Common myeloid progenitor, CD34-positive (primary cell): Measurements from ENCODE around the gene ITGB5.
"Not testable (repeated sequence)": the region's sequence is repeated elsewhere in the genome, so short reads cannot be mapped to it uniquely, and the experiment has no call there.

Source experiments
- CTCF ChIA-PET: fragments of 350-600 bp; sonication (Branson Sonifier 250); formaldehyde crosslinking; loops from one replicate; lab custom pipeline; 2021; ENCODE audit warnings: antibody characterized with exemption; lab: Charles Lee
- POLR2A ChIA-PET: fragments of 350-600 bp; sonication (Branson Sonifier 250); formaldehyde crosslinking; loops from one replicate; lab custom pipeline; 2021; ENCODE audit warnings: antibody characterized with exemption; lab: Charles Lee
- DNase-seq, 3 donors: peaks; one replicate each; pipeline versions ENCODE4 v3.0.0 to v3.0.0-alpha.2; 2013
- H3K27ac ChIP-seq, 2 experiments: 1 replicate in 1 of 2; 2 replicates in 1 of 2; pipeline ENCODE4 v1.7.0; 2013; ENCODE audit warnings: inconsistent platforms in 2 of 2, low read length in 2 of 2, mild to moderate bottlenecking in 2 of 2, low read depth in 1 of 2, moderate library complexity in 1 of 2; ENCODE audit not compliant: severe bottlenecking in 2 of 2, insufficient read depth in 1 of 2, poor library complexity in 1 of 2
- H3K27me3 ChIP-seq, 5 experiments: replicated peaks in 2 of 5; 1 replicate in 3 of 5; 2 replicates in 2 of 5; pipeline versions ENCODE4 v1.6.1 to v1.7.0; 2013; ENCODE audit warnings: low read length in 4 of 5, mild to moderate bottlenecking in 2 of 5, moderate library complexity in 2 of 5, inconsistent platforms in 1 of 5; ENCODE audit not compliant: insufficient read depth in 5 of 5, control insufficient read depth in 4 of 5
- H3K36me3 ChIP-seq, 4 experiments: 1 replicate in 2 of 4; 2 replicates in 2 of 4; pipeline versions ENCODE4 v1.6.1 to v1.7.0; 2013; ENCODE audit warnings: low read length in 3 of 4, control low read depth in 1 of 4, mild to moderate bottlenecking in 1 of 4; ENCODE audit not compliant: control insufficient read depth in 4 of 4, insufficient read depth in 4 of 4
- H3K4me1 ChIP-seq, 4 experiments: 1 replicate in 3 of 4; 2 replicates in 1 of 4; pipeline versions ENCODE4 v1.6.1 to v1.7.1; 2013; ENCODE audit warnings: low read length in 3 of 4, mild to moderate bottlenecking in 3 of 4, control low read depth in 1 of 4, inconsistent platforms in 1 of 4, moderate library complexity in 1 of 4; ENCODE audit not compliant: control insufficient read depth in 4 of 4, insufficient read depth in 4 of 4; ENCODE audit errors: control extremely low read depth in 1 of 4
- H3K4me3 ChIP-seq, 7 experiments: 1 replicate in 4 of 7; 2 replicates in 3 of 7; pipeline versions ENCODE4 v1.5.1 to v1.7.0; 2013; ENCODE audit warnings: mild to moderate bottlenecking in 7 of 7, low read length in 6 of 7, moderate library complexity in 6 of 7, inconsistent platforms in 2 of 7, low read depth in 2 of 7, control low read depth in 1 of 7; ENCODE audit not compliant: insufficient read depth in 4 of 7, control insufficient read depth in 1 of 7; ENCODE audit errors: extremely low read depth in 1 of 7
- H3K9me3 ChIP-seq, 5 experiments: 1 replicate in 4 of 5; 2 replicates in 1 of 5; pipeline versions ENCODE4 v1.6.1 to v1.7.1; 2013; ENCODE audit warnings: low read length in 4 of 5, mild to moderate bottlenecking in 2 of 5, inconsistent platforms in 1 of 5, low read depth in 1 of 5, moderate library complexity in 1 of 5; ENCODE audit not compliant: control insufficient read depth in 4 of 5, insufficient read depth in 2 of 5; ENCODE audit errors: control extremely low read depth in 1 of 5
- WGBS: methylation state at CpG from one replicate; pipeline ENCODE4 v1.1.5; 2013; ENCODE audit not compliant: insufficient coverage; 5-methylcytosine and 5-hydroxymethylcytosine counted together

Gene ITGB5

GRCh38 chr3:124831628-124832199, 55.5 kb downstream of the ITGB5 start:
- 91% methylated on average over 2 of the region's 4 CpGs for WGBS
- H3K4me1 ChIP-seq: peaks cover 0 to 22% (median 17%) of the 10 kb centered on the region in 4 experiments

GRCh38 chr3:124829819-124830554, 57.2 kb downstream of the ITGB5 start:
- 80% methylated on average over 5 of the region's 6 CpGs for WGBS
- Histone ChIP-seq H3K27me3 (no peaks in the 10 kb centered on the region), H3K9me3 (no peaks in the 10 kb centered on the region), H3K36me3 (no peaks in the 10 kb centered on the region), H3K27ac (no peak overlapping the region), H3K4me1 (peaks cover 0 to 8% (median 4%) of the 10 kb centered on the region in 4 experiments), H3K4me3 (no peak overlapping the region)
- ChIA-PET POLR2A (no interaction called here), CTCF (interaction anchor here (1.6 kb wide), 1 partner anchor 63 kb away, joined by 4 read pairs; no protein-coding TSS in a partner anchor)
- DNase-seq: no peak

More at GRCh38 chr3:124831628-124832199, 55.5 kb downstream of the ITGB5 start:
- no peak for DNase-seq
- ChIA-PET POLR2A (no interaction called here), CTCF (interaction anchor here (1.4 to 1.6 kb wide), 2 partner anchors 65 to 69 kb away, joined by 3 to 4 read pairs; no protein-coding TSS in a partner anchor)
- Histone ChIP-seq H3K27ac (no peak overlapping the region), H3K9me3 (no peaks in the 10 kb centered on the region), H3K4me3 (no peak overlapping the region), H3K36me3 (no peaks in the 10 kb centered on the region), H3K27me3 (no peaks in the 10 kb centered on the region)

DNA sequence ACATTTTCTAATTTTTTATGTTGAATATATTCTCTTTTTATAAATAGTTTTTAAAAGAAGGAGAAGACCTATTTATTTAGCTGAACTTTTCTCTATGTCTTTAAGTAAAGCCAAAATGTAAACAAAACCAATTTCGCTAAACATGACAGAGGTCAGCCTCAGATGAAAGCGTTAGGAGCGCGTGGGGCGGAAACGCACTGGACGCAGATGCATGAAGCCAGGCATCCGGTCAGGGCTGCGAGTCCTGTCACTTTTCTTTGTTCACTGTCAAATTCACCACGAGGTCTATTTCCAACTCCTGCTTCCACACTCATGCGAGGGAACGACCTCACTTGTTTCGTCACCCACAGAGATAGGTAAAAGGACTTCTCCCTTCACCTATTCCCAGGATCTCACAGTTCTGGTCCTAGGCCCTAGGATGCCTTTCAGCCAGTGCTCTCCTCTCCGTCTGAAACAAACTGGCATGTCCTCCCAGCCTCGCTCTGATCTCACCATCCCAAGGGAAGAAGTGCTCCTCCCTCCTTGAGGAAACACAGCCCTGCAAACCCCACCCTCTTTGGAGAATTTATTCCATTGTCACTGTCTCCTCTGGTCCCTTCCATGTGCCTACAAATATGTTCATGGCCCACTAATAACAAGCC, 57.9 kb downstream of the ITGB5 start:
- 97% methylated on average over 15 of the region's 15 CpGs for WGBS
- H3K27me3 ChIP-seq: no peaks in the 10 kb centered on the region
- CTCF ChIA-PET: no interaction called here
- no peaks in the 10 kb centered on the region for H3K36me3 ChIP-seq
- H3K4me1 ChIP-seq: peaks cover 0 to 4% (median 0%) of the 10 kb centered on the region in 4 experiments
- no peak for DNase-seq
- H3K27ac ChIP-seq: no peak overlapping the region
- H3K4me3 ChIP-seq: no peak overlapping the region
- POLR2A ChIA-PET: no interaction called here
- H3K9me3 ChIP-seq: no peaks in the 10 kb centered on the region

DNA sequence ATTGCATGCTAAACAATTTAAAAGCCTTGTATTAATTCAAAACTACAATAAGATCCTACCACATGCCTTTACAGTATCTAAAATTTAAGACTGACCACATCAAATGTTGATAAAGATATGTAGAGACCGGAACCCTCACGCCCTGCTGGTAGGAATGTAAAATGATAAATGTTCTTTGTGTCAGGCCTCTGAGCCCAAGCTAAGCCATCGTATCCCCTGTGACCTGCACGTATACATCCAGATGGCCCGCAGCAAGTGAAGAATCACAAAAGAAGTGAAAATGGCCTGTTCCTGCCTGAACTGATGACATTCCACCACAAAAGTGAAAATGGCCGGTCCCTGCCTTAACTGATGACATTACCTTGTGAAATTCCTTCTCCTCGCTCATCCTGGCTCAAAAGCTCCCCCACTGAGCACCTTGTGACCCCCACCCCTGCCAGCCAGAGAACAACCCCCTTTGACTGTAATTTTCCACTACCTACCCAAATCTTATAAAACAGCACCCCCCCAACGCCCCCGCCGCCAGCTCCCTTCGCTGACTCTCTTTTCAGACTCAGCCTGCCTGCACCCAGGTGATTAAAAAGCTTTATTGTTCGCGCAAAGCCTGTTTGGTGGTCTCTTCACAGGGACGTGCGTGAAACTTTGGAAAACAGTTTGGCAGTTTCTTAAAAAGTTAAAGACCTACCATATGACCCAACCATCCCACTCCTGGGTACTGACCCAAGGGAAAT, 59.5 kb downstream of the ITGB5 start:
- H3K27me3 ChIP-seq, H3K4me1 ChIP-seq, H3K9me3 ChIP-seq, H3K27ac ChIP-seq, H3K36me3 ChIP-seq, H3K4me3 ChIP-seq, POLR2A ChIA-PET, DNase-seq: not testable (repeated sequence)
- WGBS: 98% methylated on average over 13 of the region's 15 CpGs
- CTCF ChIA-PET: interaction anchor here (0.9 to 1.8 kb wide), 3 partner anchors 41 to 267 kb away, joined by 3 to 6 read pairs (median 4); no protein-coding TSS in a partner anchor

DNA sequence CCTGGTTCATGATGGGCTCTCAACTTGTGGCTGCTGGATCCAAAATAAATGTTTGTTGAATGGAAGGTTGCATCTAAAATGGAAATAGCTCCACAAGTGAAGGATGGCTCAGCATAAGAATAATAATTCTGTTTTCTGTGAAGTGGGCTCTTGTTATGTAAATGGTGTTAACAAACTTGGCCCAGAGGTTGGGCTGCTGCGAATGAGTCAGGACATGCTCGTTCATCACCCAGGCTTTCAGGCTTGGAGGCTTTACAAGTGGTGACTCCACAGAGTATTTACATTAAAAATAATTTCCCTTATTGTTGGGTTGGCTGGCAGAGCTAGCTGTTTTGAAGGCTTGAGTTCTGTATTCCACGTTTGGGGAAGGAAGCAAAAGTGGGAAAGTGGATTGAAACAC, 60.5 kb downstream of the ITGB5 start:
- peaks cover 0 to 4% (median 0%) of the 10 kb centered on the region in 4 experiments for H3K4me1 ChIP-seq
- POLR2A ChIA-PET: no interaction called here
- H3K27me3 ChIP-seq: no peaks in the 10 kb centered on the region
- no peaks in the 10 kb centered on the region for H3K9me3 ChIP-seq
- no CpG with 5 or more reads among the region's 3 CpGs for WGBS
- no peak for DNase-seq
- CTCF ChIA-PET: interaction anchor here (0.9 to 1.3 kb wide), 2 partner anchors 40 to 266 kb away, joined by 3 to 4 read pairs; no protein-coding TSS in a partner anchor
- no peak overlapping the region for H3K4me3 ChIP-seq
- no peaks in the 10 kb centered on the region for H3K36me3 ChIP-seq
- no peak overlapping the region for H3K27ac ChIP-seq

GRCh38 chr3:124824286-124824915, 62.8 kb downstream of the ITGB5 start:
- H3K4me3 ChIP-seq: no peak overlapping the region
- no peak overlapping the region for H3K27ac ChIP-seq
- no peaks in the 10 kb centered on the region for H3K9me3 ChIP-seq
- DNase-seq: no peak
- POLR2A ChIA-PET: no interaction called here
- no peaks in the 10 kb centered on the region for H3K4me1 ChIP-seq
- no peaks in the 10 kb centered on the region for H3K36me3 ChIP-seq
- WGBS: 100% methylated on average over 2 of the region's 4 CpGs
- CTCF ChIA-PET: interaction anchor here (0.7 to 1.0 kb wide), 2 partner anchors 9 to 37 kb away, joined by 3 read pairs; no protein-coding TSS in a partner anchor
- no peaks in the 10 kb centered on the region for H3K27me3 ChIP-seq
